Esophagus muscularis mucosa (tissue), 3 donors: ENCODE results near the gene ZC3H7A.

Source experiments
- POLR2A ChIP-seq: fragments of 450-650 bp; IDR thresholded peaks from one replicate; pipeline ENCODE4 v1.6.1; 2017; ENCODE audit warnings: antibody characterized with exemption, moderate library complexity, mild to moderate bottlenecking, low read depth
- POLR2AphosphoS5 ChIP-seq, 2 donors: sonication (generic); formaldehyde crosslinking; IDR thresholded peaks; one replicate each; pipeline ENCODE4 v1.6.1; 2017; ENCODE audit warnings: antibody characterized with exemption in 2 of 2
- TF ChIP-seq, protein P1 (sequence below), 3 experiments: fragments of 200-600 bp in 2 of 3; fragments of 450-650 bp in 1 of 3; sonication (generic) in 2 of 3; IDR thresholded peaks; one replicate each; pipeline ENCODE4 v1.5.1; 2017 to 2019; ENCODE audit warnings: antibody characterized with exemption in 3 of 3, mild to moderate bottlenecking in 2 of 3, moderate library complexity in 1 of 3

DNA sequence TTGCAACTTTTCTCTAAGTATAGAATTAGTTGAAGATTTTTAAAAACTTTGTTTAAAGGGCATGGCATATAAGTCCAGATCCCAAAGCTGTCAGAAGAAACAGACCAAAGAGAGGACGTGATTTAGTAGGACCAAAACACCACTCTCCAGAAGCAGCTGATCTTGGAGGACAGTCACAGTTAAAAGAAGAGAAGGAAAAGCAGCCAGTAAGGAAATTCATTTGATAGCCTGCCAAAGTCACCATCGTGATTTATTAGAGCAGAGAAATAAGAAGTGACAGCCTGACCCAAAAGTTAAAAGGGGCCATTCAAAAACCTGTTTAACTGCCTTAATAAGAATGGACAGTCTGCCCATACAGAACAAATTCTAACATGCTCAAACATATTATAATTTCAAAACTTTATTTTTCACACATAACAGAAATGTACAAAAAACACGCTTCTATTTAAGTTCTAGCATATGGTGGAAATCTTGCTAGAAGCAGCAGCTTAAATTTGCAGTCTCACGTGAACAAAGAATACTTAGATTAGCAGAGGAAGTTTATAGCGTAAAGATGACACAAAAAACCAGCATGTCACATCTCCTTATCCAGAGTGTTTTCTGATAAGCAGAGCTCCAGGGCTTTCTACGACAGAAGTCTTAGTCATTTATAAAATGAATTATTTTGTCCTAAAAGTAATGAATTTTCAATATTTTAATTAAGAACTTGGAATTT is 91.6 kb downstream of the ZC3H7A start:
- TF ChIP-seq, protein P1, sequence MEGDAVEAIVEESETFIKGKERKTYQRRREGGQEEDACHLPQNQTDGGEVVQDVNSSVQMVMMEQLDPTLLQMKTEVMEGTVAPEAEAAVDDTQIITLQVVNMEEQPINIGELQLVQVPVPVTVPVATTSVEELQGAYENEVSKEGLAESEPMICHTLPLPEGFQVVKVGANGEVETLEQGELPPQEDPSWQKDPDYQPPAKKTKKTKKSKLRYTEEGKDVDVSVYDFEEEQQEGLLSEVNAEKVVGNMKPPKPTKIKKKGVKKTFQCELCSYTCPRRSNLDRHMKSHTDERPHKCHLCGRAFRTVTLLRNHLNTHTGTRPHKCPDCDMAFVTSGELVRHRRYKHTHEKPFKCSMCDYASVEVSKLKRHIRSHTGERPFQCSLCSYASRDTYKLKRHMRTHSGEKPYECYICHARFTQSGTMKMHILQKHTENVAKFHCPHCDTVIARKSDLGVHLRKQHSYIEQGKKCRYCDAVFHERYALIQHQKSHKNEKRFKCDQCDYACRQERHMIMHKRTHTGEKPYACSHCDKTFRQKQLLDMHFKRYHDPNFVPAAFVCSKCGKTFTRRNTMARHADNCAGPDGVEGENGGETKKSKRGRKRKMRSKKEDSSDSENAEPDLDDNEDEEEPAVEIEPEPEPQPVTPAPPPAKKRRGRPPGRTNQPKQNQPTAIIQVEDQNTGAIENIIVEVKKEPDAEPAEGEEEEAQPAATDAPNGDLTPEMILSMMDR (IDR thresholded peaks at IDR 0.05), result no peak
- no peak for TF ChIP-seq POLR2A
- no peak for TF ChIP-seq POLR2AphosphoS5 (IDR thresholded peaks at IDR 0.05)
